GM18526 (cell line): ENCODE results near the gene ZNRF3.

ENCODE experiments used
- POLR2A ChIP-seq: IDR thresholded peaks from 3 replicates; pipeline ENCODE4 v1.6.1; 2011; ENCODE audit not compliant: insufficient read length; ENCODE audit errors: extremely low read depth

Gene ZNRF3

GRCh38 chr22:28882878-28883656 lies at the start of gene ZNRF3:
Gene ZNRF3 (plus strand): TSS chr22:28883572. CDS start chr22:28883767, 195 bp downstream.
- TF ChIP-seq POLR2A = no peak

- TF ChIP-seq POLR2A = no peak
Measured at GRCh38 chr22:28835630-28836189, 47.7 kb upstream of the ZNRF3 start.

- no peak for TF ChIP-seq POLR2A
Measured at GRCh38 chr22:28837640-28838039, 45.7 kb upstream of the ZNRF3 start.

GRCh38 chr22:28838971-28839370 lies 44.4 kb upstream of the ZNRF3 start:
- no peak for TF ChIP-seq POLR2A

- no peak for TF ChIP-seq POLR2A
Measured at GRCh38 chr22:28841111-28841510, 42.3 kb upstream of the ZNRF3 start.

- no peak for TF ChIP-seq POLR2A
Measured at GRCh38 chr22:28843633-28844032, 39.7 kb upstream of the ZNRF3 start.

- no peak for TF ChIP-seq POLR2A
Measured at GRCh38 chr22:28846994-28847393, 36.4 kb upstream of the ZNRF3 start.

- no peak for TF ChIP-seq POLR2A
Measured at GRCh38 chr22:28855355-28856094, 27.8 kb upstream of the ZNRF3 start.

GRCh38 chr22:28856095-28856455 lies 27.3 kb upstream of the ZNRF3 start:
- no peak for TF ChIP-seq POLR2A

- no peak for TF ChIP-seq POLR2A
Measured at GRCh38 chr22:28857288-28857687, 26.1 kb upstream of the ZNRF3 start.

GRCh38 chr22:28864878-28865596 lies 18.3 kb upstream of the ZNRF3 start:
- TF ChIP-seq POLR2A = no peak

GRCh38 chr22:28867191-28867590 lies 16.2 kb upstream of the ZNRF3 start:
- TF ChIP-seq POLR2A = no peak

GRCh38 chr22:28869736-28870135 lies 13.6 kb upstream of the ZNRF3 start:
- TF ChIP-seq POLR2A = no peak

GRCh38 chr22:28873183-28873963 lies 10.0 kb upstream of the ZNRF3 start:
- TF ChIP-seq POLR2A = no peak

- TF ChIP-seq POLR2A = no peak
Measured at GRCh38 chr22:28874061-28874460, 9.3 kb upstream of the ZNRF3 start.

- no peak for TF ChIP-seq POLR2A
Measured at GRCh38 chr22:28874811-28875320, 8.5 kb upstream of the ZNRF3 start.
